GM03348 (cell line): ENCODE data around the gene RRP9.

Experiments
- DNase-seq: peaks from one replicate; pipeline ENCODE4 v3.0.0; 2012; ENCODE audit warnings: low spot score

RRP9 gene

GRCh38 chr3:51955893-51956770, 14.4 kb upstream of the RRP9 start:
- DNase-seq, result peak; percentile 68

- no peak for DNase-seq
These were observed 13.6 kb upstream of the RRP9 start, which contains the start of gene GPR62 for GRCh38 chr3:51955175-51955892. GPR62 (plus strand) TSS chr3:51955381; CDS start chr3:51955653, 272 bp downstream.

- no peak for DNase-seq
These were observed 13.0 kb upstream of the RRP9 start for GRCh38 chr3:51954713-51955112.

GRCh38 chr3:51954105-51954504, 12.4 kb upstream of the RRP9 start:
- no peak for DNase-seq

- peak; percentile 53 for DNase-seq
These were observed 11.7 kb upstream of the RRP9 start for GRCh38 chr3:51953445-51953844.

- no peak for DNase-seq
These were observed 9.2 kb upstream of the RRP9 start for GRCh38 chr3:51950899-51951298.

- DNase-seq, result no peak
These were observed 7.4 kb upstream of the RRP9 start for GRCh38 chr3:51949121-51949520.

- no peak for DNase-seq
These were observed 6.4 kb upstream of the RRP9 start for GRCh38 chr3:51948016-51948580.

- no peak for DNase-seq
These were observed 5.7 kb upstream of the RRP9 start for GRCh38 chr3:51947215-51947900.

GRCh38 chr3:51946796-51947195, 5.1 kb upstream of the RRP9 start:
- DNase-seq, result no peak

GRCh38 chr3:51945926-51946705, 4.4 kb upstream of the RRP9 start:
- no peak for DNase-seq

- DNase-seq, result no peak
These were observed 3.5 kb upstream of the RRP9 start for GRCh38 chr3:51945031-51945840.

- DNase-seq, result no peak
These were observed 2.8 kb upstream of the RRP9 start for GRCh38 chr3:51944451-51945021.

GRCh38 chr3:51943451-51944391, 2.0 kb upstream of the RRP9 start:
- DNase-seq, result no peak

GRCh38 chr3:51942603-51943450, 1.1 kb upstream of the RRP9 start:
- DNase-seq, result peak; percentile 88

GRCh38 chr3:51941463-51941797, 274 bp downstream of the RRP9 start:
- DNase-seq, result no peak

- peak; percentile 46 for DNase-seq
These were observed 849 bp downstream of the RRP9 start for GRCh38 chr3:51940648-51941462.
